Measurements from ENCODE around the gene BHLHE41.

GRCh38 chr12:26162905-26163304 is 38.1 kb upstream of the BHLHE41 start:
- TF ChIP-seq ZC3H4 (CRISPR knock-in tag; IDR thresholded peaks at IDR 0.05; ENCODE audit: borderline replicate concordance) (no peak), FOXA1 (IDR thresholded peaks at IDR 0.05; ENCODE audit: borderline replicate concordance) (no peak), SMC3 (conservative IDR thresholded peaks at IDR 0.05; ENCODE audit: insufficient read depth, low read depth, low read length) (no peak)

All from K562 (cell line).